HFFc6 (cell line): ENCODE results near the gene GRIK4. TPM values are rescaled to one million over a fixed set of nuclear protein-coding genes. Genes with fewer than 3 reads are reported as not detected.

Source experiments
- DNase-seq: peaks from one replicate; pipeline ENCODE4 v3.0.0-alpha.2; 2018
- H3K27ac Mint-ChIP-seq: 2 replicates; pipeline ENCODE4 v1.8.0; 2020; ENCODE audit warnings: mild to moderate bottlenecking, mixed read lengths
- H3K27me3 Mint-ChIP-seq: 2 replicates; pipeline ENCODE4 v1.8.0; 2021; ENCODE audit warnings: mild to moderate bottlenecking, moderate library complexity, mixed read lengths; ENCODE audit not compliant: insufficient read depth
- H3K36me3 Mint-ChIP-seq: 2 replicates; pipeline ENCODE4 v1.8.0; 2021; ENCODE audit warnings: low read depth, mixed read lengths
- H3K4me1 Mint-ChIP-seq: 2 replicates; pipeline ENCODE4 v1.8.0; 2020; ENCODE audit warnings: low read depth, mixed read lengths
- H3K4me3 Mint-ChIP-seq: 2 replicates; pipeline ENCODE4 v1.8.0; 2020; ENCODE audit warnings: mild to moderate bottlenecking, moderate library complexity, mixed read lengths
- H3K9me3 Mint-ChIP-seq: 2 replicates; pipeline ENCODE4 v1.8.0; 2020; ENCODE audit warnings: mild to moderate bottlenecking, mixed read lengths
- total RNA-seq, 6 experiments: library from RNA; stranded (reverse); fragmentation: NEBNext Ultra II Directional; extraction: Animal tissue kit (Norgen Biotek cat#: 25700); gene quantifications; 2 replicates in 1 of 6; 3 replicates in 5 of 6; pipeline ENCODE4 v1.2.3, GENCODE V29; 2021
- TF ChIP-seq, protein P1 (sequence below): fragments of 200-600 bp; sonication (generic); IDR thresholded peaks from 2 replicates; pipeline ENCODE4 v1.5.0; 2021; ENCODE audit warnings: antibody characterized with exemption, mild to moderate bottlenecking

Gene GRIK4
- total RNA-seq, 6 experiments from 2014 or later = not detected

DNA sequence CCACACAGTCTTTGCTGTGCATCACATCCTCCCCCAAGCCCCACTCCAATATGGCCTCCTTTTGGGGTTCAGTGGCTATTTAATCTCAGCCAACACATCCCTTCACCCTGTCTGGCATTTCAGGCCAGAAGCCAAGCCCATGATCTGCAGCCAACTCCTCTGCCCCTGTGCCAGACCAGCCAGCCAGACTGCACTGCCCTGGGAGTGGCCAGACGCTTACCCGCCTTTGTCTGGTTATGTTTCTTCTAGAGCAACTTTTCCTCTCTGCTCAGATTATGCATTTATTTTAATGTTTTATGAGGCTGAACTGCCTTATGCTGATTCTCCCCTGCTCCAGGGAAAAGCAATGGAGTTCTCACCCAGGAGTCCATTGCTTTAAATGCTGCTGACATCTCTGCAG, 305.6 kb downstream of the GRIK4 start:
- Mint-ChIP-seq H3K36me3 (no peaks in the 10 kb centered on the region), H3K9me3 (no peaks in the 10 kb centered on the region), H3K27me3 (peaks cover 54% of the 10 kb centered on the region), H3K4me1 (no peaks in the 10 kb centered on the region), H3K4me3 (no peak overlapping the region), H3K27ac (no peak overlapping the region)
- DNase-seq = no peak
- TF ChIP-seq, protein P1, sequence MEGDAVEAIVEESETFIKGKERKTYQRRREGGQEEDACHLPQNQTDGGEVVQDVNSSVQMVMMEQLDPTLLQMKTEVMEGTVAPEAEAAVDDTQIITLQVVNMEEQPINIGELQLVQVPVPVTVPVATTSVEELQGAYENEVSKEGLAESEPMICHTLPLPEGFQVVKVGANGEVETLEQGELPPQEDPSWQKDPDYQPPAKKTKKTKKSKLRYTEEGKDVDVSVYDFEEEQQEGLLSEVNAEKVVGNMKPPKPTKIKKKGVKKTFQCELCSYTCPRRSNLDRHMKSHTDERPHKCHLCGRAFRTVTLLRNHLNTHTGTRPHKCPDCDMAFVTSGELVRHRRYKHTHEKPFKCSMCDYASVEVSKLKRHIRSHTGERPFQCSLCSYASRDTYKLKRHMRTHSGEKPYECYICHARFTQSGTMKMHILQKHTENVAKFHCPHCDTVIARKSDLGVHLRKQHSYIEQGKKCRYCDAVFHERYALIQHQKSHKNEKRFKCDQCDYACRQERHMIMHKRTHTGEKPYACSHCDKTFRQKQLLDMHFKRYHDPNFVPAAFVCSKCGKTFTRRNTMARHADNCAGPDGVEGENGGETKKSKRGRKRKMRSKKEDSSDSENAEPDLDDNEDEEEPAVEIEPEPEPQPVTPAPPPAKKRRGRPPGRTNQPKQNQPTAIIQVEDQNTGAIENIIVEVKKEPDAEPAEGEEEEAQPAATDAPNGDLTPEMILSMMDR = no peak

DNA sequence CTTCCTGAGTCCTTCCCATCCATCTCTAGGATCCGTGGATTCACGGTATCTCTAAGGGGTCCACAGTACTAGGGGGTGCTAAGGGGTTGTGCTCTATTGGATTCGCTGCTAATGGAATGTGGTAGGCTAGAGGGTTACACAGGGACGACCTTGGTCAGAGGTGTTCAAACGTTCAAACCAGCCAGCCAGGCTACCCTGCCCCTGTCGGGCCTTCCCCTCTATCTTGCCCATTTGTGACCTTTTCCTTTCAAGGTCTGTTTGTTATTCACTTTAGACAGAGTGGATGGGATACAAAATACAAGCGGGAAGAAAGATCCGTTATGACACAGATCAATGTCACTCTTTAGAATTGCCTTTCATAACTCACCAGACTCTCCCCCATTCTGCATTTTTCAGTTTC, 306.5 kb downstream of the GRIK4 start:
- H3K27me3 Mint-ChIP-seq = peaks cover 48% of the 10 kb centered on the region
- TF ChIP-seq, protein P1 = no peak
- no peak overlapping the region for H3K4me3 Mint-ChIP-seq
- H3K9me3 Mint-ChIP-seq = no peaks in the 10 kb centered on the region
- no peaks in the 10 kb centered on the region for H3K4me1 Mint-ChIP-seq
- H3K27ac Mint-ChIP-seq = no peak overlapping the region
- H3K36me3 Mint-ChIP-seq = no peaks in the 10 kb centered on the region
- DNase-seq = no peak

DNA sequence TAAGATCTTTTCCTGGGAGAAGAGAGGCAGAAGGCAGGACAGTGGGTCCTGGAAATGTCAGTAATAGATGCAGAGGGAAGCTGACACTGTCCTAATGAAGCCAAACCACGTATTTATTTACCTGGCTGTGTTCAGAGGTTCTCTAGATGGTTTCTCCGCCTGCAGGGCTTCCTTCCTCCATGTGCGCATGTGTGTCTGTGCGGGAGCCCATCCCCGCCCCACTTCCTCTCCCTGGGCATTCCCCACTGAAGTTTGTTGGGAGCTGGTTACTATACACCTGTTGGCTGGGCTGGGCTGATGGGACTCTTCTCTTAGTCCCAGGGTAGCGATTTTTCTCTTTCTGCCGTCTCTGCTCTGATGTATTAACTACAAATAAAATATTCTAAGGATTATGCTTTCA, 307.5 kb downstream of the GRIK4 start:
- Mint-ChIP-seq H3K4me1 (no peaks in the 10 kb centered on the region), H3K36me3 (no peaks in the 10 kb centered on the region), H3K27me3 (peaks cover 44% of the 10 kb centered on the region), H3K9me3 (no peaks in the 10 kb centered on the region), H3K4me3 (no peak overlapping the region), H3K27ac (no peak overlapping the region)
- no peak for DNase-seq
- TF ChIP-seq, protein P1 = no peak

DNA sequence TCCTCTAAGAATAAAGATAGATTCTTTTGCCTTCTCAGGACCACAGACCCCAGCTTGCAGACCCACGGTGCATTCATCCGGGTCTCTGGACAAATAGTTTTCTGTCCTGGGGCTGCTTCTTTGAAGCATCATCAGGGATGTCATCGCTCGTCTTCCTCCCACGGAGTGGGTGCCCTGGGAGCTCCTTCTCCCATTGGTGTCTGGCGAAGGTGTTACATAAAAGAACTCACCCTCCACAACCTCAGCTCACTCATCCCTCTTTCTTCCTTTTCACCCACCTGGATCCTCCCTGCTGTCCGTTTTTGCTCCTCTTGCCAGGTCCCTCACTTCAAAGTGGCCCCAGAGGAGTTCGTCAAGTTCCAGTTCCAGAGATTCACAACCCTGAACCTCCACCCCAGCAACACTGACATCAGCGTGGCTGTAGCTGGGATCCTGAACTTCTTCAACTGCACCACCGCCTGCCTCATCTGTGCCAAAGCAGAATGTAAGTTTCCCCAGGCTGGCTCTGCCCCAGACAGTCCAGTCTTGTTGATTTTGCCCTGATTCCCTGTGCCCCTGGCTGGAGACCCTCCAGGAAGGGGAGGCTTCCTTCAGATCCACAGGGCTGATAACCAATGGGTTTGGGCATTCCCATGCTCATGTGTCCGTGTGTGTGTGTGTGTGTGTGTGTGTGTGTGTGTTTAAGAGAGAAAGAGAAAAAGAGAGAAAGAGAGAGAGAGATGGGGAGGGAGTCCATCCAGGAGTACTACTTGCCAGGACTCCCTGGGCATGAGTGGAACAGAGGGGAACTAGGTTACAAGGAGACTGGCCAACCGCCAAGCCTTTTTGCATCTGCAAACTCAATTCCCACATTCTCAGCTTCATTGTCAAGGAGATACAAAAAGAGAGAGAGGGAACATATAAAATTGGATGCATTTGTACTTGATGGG, 308.2 kb downstream of the GRIK4 start:
- no peaks in the 10 kb centered on the region for H3K36me3 Mint-ChIP-seq
- H3K4me3 Mint-ChIP-seq = no peak overlapping the region
- TF ChIP-seq, protein P1 = no peak
- no peak overlapping the region for H3K27ac Mint-ChIP-seq
- DNase-seq = no peak
- no peaks in the 10 kb centered on the region for H3K9me3 Mint-ChIP-seq
- H3K27me3 Mint-ChIP-seq = peaks cover 40% of the 10 kb centered on the region
- H3K4me1 Mint-ChIP-seq = no peaks in the 10 kb centered on the region

DNA sequence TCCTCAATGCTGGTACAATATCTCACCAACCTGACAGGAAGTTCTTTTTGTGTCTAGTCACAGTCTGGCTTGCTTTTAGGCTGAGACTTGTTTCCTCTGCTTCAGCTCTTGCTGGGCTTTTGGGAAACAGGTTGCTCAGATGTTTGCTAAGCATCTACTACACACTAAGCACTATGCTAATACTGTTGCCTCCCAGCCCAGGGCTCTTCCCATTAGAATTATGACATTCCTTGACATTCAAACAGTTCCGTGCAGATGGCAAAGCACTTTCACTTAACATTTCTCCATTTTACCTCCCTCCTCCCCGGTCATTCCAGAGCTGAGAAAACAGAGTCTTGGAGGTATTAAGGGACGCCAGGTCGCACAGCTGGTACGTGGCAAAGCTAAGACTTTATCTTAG, 311.6 kb downstream of the GRIK4 start:
- Mint-ChIP-seq H3K27me3 (peaks cover 34% of the 10 kb centered on the region), H3K36me3 (no peaks in the 10 kb centered on the region), H3K4me1 (no peaks in the 10 kb centered on the region), H3K9me3 (no peaks in the 10 kb centered on the region), H3K4me3 (no peak overlapping the region), H3K27ac (no peak overlapping the region)
- DNase-seq = no peak
- TF ChIP-seq, protein P1 = no peak
